HG03064 (cell line): ENCODE results near the gene LGALS9.

Experiments used
- ATAC-seq: cut with Tn5 transposase; IDR thresholded peaks from one replicate; pipeline ENCODE4 v1.9.1; 2021; ENCODE audit warnings: low read depth; ENCODE audit not compliant: unreplicated experiment

The LGALS9 gene

DNA sequence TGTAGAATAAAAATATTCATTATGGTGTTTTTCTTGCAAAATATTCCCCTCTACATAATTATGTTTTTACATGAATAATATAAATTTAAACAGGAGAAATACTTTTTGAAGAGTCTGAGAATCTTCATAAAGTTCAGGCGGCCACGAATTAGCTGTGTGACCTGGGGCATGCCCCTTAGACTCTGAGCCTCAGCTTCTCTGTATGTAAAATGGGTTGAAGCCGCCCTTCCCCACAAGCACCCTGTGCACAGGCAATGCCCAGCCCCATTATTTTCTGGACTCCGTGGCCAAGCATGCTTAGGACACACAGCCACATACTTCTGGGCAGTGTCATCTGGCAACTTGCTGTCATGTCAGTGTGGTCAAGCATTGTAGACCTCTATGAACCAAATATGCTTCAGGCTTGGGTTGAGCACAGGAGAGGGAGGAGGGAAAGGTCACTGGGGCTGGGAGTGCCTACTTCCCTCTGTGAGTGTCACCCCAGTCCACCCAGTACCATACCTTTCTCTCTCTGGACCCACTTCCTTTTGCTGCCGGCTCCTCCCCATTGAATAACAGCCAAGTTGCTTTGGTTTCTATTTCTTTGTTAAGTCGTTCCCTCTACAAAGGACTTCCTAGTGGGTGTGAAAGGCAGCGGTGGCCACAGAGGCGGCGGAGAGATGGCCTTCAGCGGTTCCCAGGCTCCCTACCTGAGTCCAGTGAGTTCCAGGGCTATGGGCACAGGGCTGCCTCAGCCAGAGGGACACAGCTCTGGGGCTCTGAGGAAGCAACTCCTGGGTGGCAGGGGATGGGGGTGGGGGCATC lies at the start of gene LGALS9:
TSS of gene LGALS9 (plus strand) at position 582 of the 804 bp plus-strand sequence. CDS start at position 660, 78 bp downstream.
- peak; percentile 53 for ATAC-seq

DNA sequence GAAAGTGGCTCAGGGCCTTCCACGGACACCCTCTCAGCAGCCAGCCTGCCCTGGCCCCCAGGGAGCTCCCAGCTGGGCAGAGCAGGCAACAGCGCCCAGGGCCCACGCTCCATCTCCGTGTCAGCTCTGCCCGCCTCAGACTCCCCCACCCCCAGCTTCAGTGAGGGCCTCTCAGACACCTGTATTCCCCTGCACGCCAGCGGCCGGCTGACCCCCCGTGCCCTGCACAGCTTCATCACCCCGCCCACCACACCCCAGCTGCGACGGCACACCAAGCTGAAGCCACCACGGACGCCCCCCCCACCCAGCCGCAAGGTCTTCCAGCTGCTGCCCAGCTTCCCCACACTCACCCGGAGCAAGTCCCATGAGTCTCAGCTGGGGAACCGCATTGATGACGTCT lies 48.3 kb upstream of the LGALS9 start:
- ATAC-seq, result no peak

DNA sequence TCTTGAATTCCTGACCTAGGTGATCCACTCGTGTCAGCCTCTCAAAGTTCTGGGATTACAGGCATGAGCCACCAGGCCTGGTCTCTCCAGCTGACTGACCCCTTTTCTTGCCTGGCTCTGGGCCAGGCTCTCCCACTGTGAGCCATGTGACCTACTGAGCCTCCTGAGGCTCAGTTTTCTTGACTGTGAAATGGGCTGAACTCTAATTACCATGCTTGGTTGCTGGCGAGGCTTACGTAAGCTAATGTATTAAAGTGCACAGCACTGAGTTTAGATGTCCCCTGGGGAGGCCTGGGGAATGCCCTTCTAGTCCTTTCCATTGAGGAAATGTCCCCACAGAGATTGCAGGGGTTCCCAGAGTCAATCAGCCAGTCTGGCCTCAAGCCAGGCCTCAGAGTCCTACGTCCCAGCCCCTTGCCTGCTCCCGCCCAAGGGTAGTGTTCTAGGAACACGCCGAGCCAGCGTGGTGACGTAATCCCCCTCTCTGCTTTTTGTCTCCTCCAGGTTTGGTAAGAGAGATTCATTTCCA lies 45.8 kb upstream of the LGALS9 start:
- ATAC-seq, result no peak

DNA sequence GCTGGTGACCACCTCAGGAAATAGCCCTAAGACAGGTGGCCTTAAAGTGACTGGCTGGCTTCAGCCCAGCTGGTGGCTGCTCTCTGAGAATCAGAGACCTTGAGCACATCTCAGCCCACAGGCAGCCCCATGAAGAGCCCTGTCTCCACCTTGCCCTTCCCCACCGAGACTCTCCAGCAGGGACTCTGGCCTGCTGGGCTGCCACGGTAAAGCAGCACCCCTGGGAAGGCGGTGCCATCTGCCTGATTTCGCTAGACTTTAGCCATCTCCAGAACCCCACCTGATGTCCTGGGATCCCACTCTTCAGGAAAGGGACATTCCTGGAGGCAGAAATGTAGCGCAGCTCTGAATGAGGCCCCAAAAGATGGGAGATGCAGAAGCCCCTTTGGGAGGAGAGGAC lies 45.2 kb upstream of the LGALS9 start:
- no peak for ATAC-seq

DNA sequence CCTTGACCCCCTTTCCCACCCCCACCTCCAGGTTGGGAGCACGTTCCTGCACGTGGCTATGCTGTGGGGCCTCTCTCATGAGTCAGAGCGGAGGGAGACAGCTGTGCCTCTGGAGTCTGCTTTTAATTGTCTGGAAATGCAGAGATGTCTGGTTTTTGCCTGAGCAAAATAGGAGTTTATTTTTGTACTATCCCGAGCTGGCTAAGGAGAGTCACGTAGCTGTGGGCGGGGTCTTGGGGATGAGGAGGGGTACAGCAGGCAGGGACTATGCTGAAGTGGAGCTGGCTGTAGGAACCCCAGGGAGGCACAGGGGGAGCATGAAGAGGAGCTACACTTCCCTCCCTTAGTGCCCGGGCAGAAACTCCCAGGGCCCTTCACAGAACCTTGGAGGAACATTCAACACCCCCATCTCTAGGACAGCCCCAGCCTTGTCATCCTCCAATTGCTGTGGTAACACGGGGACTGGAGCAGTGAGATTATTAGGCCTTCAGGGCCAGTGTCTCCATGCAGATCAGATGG lies 44.7 kb upstream of the LGALS9 start:
- ATAC-seq, result no peak

DNA sequence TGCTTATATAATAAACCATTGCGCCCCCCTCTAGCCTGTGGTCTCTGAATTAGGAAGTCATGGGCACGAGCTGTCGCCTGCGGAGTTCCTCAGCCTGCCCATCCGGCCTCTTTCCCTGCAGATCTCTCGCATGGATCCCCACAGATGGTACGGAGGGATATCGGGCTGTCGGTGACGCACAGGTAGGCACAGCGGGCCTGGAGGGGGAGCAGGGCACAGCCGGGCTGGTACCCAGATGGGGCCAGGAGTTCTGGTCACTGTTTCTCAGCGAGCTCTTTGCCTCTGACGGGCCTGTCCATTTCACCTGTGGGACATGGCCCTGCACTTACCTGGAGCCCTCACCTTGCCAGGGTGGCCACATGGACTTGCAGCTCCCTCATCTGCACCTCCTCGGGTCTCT lies 42.6 kb upstream of the LGALS9 start:
- no peak for ATAC-seq

DNA sequence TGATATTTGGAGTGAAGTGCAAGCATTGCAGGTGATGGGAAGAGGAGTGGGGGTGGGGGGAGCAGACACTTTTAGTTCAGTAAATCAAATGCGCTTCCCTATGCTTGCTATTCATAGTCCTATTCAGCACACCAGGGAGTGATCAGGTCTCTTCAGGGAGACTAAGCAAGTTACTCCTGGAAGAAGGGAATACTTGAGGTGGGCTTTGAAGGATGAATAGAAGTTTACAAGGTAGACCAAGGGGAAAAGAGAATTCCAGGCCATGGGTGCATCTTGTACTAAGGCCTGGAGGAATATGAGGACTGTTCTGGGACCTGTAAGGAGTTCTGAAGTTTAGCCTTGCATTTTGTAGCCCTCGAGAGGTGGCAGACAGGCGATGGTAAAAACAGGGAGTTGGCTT lies 40.1 kb upstream of the LGALS9 start:
- no peak for ATAC-seq

DNA sequence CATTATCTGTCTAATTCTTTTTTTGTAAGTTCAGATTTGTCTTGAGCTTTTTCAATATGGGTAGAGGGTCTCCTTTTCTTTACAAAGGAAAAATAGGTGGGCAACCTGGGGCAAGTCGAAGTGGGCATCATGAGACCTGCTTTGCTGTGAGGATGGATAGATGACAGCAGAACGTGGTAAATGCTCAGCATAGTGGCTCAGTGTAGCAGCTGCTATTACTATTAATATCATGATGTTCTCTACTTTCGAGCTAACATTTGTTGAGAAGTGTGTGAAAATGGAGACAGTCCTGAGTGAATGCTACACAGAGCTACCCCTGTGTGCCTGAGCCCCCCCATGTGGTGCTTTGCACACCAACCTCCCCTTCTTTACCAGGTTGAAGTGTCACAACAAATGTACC lies 39.0 kb upstream of the LGALS9 start:
- ATAC-seq, result no peak

DNA sequence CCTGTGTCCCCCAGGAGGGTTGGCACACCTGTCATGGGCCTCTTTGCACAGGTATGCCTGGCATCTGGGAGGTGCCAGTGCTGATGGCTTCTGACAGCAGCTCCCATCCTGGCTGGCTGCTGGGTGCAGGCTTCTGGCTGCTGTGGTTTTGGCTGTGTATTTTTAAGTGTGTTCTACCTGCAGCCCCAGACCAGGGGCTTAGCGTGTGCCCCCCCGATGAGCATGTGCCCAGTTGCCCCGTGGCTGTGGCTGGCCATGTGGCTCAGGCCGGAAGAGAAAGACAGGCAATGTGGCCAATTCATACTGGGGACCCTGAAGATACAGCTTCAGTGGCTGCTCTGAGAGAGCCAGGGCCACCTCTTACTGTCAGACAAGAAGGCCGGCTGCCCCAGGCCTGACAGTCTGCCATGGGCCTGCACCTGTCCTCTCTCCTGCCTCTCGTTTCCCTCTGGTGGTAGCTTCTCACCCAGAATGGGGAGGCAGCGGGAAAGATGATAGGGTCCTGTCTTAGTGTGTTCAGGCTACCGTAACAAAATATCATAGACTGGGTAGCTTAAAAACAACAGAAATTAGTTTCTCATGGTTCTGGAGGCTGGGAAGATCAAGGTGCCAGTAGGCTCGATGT lies 37.6 kb upstream of the LGALS9 start:
- no peak for ATAC-seq

DNA sequence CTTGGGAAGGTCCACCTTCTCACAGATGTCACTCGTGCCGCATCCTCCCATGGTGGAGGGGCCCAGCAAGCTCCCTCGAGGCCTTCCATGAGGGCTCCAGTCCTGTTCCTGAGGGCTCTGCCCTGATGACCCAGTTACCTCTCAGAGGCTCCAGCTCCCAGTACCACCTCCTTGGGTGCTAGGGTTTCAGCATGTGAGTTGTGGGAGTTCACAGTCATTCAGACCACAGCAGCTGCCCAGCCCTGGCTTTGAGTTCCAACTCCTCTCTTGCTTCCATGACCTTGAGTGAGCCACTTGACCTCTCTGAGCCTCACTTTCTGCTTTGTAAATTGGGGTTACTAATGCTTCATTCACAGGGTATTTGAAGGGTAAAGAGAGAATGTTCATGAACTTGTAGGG lies 37.1 kb upstream of the LGALS9 start:
- no peak for ATAC-seq

DNA sequence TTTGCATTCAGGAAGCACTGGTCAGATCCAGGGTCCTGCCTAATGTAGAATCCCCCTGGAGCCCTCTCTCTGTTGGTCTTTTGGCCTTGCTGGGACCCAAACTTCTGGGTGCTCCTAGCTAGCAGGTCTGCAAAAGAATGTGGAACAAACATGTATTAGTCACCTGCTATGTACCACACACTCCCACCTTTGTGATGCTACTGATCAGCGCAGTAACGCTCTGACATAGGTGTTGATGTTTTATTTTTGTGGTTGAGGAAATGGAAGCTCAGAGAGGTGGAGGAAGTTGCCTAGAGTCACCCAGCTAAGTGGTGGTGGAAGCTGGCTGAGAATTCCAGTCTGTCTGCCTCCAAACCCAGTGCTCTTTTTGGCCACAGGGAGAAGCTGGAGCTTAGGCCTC lies 35.8 kb upstream of the LGALS9 start:
- ATAC-seq, result no peak

DNA sequence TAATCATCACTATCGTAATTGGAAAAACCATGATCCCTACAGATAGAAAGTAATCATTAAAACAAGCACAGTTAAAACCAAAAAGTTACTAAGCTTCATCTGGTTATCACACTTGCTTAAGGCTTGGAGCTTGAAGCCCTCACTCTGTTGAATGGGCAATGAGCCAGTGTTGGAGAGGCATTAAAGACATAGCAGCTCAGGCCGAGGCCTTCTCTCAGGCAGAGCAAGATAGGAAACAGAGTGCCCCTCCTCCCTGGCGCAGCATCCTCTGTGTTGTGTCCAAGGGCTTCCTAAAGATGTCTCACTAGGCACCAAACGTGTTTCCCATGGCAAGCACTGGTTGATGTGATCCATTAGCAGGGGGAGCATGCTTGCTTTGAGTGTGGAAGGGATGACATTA lies 34.9 kb upstream of the LGALS9 start:
- no peak for ATAC-seq

DNA sequence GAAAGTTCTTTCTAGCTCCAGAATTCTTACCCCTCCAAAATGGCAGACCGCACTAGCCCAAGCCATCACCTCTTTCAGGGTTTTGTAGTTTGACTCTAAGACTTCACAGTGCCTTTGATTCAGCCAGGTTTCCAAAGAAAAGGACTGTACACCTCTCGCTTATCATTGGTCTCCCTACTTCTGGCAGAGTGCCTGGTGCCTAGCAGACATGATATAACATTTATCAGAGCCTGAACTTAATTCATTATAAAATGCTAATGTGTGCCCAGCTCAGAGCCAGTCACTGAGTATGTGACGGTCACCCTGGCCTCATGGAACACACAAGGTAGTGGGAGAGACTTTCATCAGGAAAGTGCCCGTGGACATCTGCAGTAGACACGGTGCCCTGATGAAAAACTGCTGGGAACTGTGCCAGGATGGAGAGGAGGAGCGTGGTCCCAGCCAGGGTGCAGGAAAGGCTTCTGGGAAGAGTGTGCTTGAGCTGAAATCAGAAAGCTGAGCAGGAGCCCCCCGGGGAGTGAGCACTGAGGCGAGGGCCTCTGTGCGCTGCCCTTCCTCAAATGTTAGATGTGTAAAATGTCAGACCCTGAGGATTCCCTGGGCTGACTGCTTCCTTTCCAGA lies 34.3 kb upstream of the LGALS9 start:
- no peak for ATAC-seq

DNA sequence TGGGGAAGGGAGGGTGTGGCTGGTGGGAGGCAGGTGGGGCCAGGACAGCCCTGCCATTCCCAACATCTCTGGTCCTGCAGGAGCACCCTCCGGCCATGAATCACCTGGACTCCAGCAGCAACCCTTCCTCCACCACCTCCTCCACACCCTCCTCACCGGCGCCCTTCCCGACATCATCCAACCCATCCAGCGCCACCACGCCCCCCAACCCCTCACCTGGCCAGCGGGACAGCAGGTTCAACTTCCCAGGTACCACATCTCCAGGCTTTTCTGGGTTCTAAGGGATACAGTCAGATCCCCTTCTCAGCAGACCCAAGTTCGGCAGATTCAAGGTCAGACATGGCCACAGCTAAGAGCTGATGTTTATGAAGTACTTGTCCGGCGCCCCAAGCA lies 33.8 kb upstream of the LGALS9 start:
- ATAC-seq, result no peak

DNA sequence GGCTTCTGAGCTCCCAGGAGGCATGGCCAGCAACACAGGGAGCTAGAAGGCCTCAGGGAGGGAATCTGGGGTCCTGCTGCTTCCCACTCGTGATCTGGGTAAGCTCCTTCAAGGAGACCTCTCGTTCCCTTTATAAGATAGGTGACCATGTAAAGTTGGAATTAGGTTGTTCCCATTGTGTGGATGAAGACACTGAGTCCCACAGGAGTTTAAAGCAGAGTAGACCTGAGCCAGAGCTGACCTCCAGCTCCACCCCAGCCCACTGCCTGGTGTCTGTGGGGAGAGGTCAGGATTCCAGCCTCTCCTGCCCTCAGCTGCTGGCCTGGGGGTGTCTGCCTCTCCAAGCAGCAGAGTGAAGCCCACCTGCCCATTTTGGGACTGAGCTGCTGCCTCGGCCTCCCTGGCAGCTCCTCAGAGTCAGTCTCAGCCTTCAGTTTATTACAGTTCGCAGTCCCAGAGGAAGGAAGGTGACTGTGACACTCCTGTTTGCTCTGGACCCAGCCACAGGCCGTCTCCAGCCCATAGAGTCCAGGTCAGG lies 33.1 kb upstream of the LGALS9 start:
- no peak for ATAC-seq

DNA sequence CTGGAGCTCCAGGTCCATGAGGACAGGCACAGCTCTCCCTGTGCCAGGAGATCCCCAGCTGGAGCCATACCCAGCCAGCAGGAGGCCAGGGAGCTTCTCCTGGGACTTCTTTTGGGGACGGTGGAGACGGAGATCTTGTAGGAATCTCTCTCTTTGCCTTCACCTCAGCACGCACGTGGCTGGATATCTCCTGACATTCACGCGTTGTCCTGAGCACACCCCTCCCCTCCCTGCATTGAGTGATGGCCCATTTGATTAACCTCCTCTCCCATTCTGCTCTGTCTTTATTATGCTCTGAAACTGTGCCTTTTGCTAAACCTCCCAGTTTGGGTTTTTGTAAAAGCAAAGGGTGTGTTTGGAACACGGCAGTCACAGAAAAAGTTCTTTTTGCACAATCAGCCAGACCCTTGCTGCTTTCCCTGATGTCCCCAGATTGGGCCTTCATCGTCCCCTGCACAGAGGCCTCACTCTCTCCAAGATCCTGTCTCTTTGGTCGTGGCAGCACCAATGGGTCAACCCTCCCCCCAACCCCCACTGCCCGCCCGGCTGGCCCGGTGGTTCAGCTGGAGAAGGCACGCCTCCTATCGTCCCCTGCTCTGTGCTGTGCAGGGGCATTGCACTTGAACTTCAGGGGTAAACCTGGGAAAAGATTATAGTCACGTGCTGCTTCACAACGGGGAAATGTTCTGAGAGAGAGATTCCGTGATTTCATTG lies 32.5 kb upstream of the LGALS9 start:
- no peak for ATAC-seq

DNA sequence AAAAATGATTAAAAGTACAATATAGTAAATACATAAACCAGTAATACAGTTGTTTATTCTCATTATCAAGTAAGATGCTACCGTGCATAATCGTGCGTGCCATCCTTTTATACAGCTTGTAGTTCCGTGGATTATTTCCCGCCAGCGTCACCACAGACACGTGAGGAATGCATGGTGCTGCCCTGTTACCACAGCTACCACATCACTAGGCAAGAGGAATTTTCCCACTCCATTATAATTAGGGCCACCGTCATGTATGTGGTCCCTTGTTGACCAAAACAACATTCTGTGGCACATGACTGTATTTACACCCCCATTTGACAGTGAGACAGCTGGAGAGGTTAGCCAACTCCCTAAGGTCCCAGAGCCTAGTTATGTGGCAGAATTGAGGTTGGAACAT lies 30.5 kb upstream of the LGALS9 start:
- ATAC-seq, result no peak

DNA sequence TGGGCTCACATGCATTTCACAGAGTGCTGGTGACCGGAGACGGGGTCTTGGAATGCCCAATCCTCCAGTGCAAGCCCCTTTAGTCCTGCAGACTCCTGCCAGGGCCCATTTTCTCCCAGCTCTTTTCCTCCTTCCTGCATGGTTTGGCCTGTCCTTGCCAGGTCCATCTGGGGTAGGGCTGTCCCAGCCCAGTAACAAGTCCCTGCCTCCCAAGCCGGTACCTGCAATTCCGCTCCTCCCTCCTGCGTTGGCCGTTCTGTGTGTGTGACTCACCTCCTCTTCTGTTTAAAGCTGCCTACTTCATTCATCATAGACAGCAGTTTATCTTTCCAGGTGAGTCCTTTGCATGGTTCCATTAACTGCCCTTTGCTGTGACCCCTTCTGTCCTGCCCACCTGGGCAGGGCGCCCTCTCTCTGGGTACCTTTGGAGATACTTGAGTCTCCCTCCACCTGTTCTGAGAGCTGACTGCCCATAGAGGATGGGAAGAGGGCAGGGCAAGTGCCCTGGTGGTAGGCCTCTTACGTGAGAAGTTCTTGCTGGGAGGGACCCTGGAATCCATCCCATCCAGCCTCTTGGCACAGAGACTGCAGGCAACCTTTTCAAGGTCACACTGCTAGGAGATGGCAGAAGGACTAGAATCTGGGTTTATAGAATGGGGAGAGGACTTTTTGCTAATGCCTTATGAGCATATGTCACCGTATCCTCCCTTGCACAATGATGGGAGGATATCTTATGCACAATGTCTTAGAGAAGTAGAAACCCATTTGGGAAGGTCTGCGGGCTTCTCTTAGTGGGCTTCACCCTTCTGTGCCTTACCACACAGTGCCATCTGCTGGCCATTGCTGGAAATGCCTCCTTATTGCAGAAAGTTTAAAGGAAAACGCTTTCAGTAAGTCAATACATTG lies 29.7 kb upstream of the LGALS9 start:
- no peak for ATAC-seq

DNA sequence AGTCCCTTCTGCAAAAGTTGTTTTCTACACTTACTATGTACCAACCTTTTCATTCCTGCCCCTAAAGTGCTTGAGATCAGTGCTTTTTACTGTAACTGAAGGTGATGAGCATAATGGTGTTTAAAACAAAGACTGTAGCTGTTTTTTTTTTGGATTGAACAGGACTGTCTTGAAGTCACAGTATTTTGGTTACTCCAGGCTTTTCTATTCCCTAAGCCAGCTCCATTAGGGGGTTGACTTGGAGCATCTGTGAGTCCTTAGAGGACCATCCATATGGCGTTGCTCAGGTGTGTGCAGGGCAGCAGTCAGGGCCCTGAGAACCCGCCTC lies 29.0 kb upstream of the LGALS9 start:
- ATAC-seq, result no peak
